ENCODE results near the gene LBHD2.

LBHD2 gene

DNA sequence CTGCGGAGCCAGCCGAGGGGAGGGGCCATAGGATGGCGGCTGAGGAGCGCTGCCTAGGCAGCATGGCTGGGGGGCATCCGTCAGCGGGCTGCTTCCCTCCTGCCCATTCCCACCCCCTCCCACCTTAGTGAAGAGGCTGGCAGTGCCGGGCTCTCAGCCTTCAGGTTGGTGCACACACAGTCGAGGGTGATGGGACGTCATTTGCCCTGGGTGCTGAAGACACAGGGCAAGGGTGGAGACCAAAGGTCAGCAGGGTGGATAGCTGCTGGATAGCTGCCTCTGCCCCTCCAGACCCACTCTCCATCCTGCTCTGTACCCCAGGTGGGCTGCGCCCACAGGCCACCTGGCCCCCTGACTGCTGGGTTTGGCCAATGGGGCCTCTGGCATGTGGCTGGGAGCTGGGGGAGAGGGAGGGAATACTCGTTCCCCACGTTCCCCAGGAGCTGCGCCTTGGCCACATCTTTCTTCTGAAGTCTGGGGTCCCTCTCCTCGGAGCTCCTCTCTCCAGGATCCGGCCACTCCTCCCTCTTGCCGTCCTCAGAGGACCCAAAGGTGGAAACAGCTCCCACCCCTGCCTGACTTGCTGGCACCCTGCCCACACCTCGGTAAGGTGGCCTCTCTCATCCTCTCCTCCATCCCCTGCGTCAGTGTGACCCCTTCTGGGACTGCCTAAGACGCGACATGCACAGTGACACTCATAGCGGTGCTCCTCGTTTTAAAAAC, 15.5 kb upstream of the LBHD2 start:
- peak; percentile 16 for DNase-seq

DNA sequence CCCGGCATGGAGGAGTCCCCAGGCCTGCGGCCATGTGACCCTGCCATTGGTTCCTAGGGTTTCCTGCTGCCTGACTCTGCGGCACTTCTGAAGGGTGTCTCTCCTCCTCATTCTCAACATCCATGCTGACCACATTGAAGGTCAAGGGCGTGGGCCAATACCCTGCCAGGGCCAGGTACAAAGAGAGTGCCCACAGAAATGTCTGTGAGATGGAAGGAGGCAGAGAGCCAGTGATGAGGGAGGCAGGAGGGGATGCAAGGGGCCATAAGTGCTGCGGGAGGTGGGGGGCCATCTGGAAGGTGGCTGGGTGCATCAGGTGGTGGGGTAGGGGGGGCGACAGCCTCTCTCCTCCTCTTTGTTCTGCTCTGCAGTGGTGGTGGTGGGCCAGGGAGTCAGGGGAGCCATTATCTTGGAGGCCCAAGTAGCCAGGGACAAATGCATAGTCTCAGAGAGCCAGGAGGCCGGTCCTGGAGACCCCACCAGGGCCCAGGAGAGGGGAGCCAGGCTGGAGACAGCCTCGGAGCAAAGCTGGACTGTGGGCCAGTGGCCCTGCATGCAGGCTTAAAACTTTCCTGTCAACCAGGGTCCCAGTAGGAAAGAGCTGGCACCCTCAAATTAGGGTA, 13.6 kb upstream of the LBHD2 start:
- no peak for DNase-seq

- DNase-seq = no peak
Measured at GRCh38 chr14:103070971-103071542, 13.0 kb upstream of the LBHD2 start.

- no peak for DNase-seq
Measured at GRCh38 chr14:103071544-103072251, 12.3 kb upstream of the LBHD2 start.

DNA sequence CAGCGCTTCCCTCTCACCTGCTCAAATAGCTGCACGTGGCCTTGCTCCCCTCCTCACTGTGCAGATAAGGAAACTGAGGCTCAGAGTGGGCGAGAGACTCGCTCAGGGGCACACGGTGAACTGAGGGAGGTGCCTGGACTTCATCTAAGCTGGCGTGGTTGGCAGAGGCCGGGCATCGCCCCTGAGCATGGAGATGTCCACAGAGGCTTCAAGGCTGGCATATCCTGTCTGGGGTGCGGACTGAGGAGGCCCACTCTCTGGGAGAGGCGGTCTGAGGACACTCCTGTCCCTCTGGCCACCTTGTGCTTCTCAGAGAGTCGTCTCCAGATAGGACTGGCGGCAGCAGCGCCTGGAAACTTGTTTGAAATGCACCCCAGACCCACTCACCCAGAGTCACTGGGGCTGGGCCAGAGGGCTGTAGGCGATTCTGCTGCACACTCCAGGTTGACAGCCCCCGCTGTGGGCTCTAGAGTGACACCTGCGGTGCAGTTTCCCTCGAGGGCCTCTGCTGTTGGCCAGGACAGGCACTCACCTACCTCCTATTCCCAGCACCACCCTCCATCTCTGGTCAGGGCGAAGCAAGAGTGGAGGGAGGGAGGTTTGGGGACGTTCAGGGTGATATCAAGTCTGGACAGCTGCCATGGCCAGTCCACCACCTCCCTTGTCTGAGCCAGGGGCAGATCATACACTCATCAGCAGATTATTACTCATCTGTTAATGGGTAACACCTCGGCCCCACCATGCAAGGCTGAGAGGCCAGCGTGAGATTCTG, 11.2 kb upstream of the LBHD2 start:
- DNase-seq = no peak

GRCh38 chr14:103073367-103073875, 10.6 kb upstream of the LBHD2 start:
- no peak for DNase-seq

GRCh38 chr14:103073876-103074728, 9.9 kb upstream of the LBHD2 start:
- no peak for DNase-seq

GRCh38 chr14:103074729-103075367, 9.2 kb upstream of the LBHD2 start:
- peak; percentile 57 for DNase-seq

GRCh38 chr14:103078420-103078749, 5.6 kb upstream of the LBHD2 start:
- peak; percentile 89 for DNase-seq

DNA sequence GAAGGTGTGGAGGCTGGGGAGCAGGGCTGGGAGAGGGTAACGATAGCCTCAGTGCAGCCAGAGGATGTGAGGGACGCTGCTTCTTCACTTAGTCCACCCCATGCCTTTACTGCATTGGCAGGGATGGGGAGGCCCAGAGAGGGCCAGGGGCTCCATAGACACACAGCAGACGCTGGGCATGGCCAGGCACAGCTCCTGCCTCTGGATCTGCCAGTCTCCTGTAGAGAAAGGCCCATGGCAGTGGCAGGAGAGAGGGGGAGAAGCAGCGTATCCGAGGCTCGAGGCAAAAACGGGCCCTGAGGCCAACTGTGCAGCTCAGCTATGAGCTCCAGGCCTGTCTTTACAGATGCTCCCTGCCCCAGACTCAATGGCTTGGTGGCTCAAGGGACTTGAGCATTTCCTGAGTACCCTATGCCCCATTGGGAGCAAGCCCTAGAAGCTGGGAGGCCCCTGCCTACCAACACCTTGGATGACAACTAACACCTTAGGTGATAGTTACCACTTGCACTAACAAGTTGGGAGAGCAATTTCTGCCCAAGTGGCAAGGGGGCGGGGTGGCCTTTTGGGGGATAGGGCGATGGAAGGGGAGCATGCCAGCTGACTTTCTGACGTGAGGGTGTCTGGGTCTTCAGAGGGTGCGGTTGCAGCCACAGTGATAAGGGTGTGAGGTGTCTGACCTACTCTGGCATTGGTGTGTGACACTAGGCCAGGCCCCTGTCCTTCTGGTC, 5.0 kb upstream of the LBHD2 start:
- no peak for DNase-seq

DNA sequence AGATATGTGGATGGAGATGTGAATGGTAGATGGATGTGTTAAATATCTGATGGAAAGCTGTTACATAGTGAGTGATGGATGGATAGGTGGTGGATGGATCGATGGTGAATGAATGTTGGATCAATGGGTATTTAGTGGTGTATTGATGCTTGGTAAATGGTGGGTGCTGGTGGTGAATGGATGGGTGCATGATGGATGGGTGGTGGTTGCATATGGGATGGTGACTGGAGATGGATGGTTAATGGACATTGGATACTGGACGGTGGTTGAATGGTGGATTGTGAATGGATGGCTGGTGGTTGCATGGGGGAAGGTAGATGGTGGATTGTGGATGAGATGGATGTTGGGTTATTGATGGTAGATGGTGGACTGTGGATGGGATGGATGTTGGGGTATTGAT, 2.1 kb upstream of the LBHD2 start:
- DNase-seq = no peak

GRCh38 chr14:103085106-103086091, 1.4 kb downstream of the LBHD2 start:
- no peak for DNase-seq

DNA sequence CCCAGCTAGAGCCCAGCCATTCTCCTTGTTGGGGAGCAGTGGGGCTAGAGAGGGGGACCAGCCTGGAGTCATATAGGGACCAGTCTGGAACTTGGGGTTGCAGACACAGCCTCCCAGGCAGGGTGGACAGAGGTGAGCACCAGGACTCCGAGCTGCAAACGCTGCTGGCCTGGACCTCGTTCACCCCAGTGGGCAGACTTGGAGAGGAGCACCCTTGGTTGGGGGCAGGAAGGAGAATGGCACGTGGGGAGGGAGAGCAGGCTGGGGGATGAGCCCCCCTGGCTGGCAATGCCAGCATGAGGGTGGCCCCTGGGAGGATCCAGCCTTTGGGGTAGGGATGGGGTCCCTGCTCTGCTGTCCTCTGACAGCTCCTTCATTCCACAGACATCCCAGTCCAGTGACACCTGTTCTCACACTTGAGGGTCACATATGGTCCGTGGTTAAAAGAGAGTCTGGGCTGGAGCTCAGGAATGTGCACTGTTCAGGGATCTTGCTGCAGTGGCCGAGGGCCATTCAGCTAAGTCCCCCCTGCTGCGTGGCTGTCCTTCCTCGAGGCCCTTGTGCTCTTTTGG, 2.8 kb downstream of the LBHD2 start:
- no peak for DNase-seq

DNA sequence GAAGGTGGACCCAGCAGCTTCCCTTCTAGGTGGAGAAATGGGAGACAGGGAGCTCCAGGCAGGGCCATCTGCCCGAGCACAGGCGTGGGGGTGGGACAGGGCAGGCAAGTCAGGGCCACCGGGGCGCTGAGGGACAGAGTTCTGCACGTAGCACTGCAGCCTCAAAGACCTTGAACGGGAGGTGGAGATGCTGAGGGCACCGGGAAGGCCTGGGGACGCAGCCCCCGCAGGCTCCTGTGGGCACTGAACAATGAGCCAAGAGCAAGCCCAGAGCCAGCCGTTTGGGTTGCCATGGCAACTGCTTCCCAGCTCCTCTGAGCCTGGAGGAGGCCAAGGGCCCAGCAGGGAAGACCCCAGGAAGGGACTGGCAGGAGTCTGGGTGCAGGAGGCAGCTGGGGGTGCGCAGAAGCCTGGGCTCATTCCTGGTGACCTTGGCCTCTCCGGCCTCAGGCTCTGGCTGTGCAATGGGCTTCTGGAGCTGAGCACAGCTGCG, 3.4 kb downstream of the LBHD2 start:
- peak; percentile 57 for DNase-seq

GRCh38 chr14:103088921-103089320, 4.9 kb downstream of the LBHD2 start:
- DNase-seq = no peak

DNA sequence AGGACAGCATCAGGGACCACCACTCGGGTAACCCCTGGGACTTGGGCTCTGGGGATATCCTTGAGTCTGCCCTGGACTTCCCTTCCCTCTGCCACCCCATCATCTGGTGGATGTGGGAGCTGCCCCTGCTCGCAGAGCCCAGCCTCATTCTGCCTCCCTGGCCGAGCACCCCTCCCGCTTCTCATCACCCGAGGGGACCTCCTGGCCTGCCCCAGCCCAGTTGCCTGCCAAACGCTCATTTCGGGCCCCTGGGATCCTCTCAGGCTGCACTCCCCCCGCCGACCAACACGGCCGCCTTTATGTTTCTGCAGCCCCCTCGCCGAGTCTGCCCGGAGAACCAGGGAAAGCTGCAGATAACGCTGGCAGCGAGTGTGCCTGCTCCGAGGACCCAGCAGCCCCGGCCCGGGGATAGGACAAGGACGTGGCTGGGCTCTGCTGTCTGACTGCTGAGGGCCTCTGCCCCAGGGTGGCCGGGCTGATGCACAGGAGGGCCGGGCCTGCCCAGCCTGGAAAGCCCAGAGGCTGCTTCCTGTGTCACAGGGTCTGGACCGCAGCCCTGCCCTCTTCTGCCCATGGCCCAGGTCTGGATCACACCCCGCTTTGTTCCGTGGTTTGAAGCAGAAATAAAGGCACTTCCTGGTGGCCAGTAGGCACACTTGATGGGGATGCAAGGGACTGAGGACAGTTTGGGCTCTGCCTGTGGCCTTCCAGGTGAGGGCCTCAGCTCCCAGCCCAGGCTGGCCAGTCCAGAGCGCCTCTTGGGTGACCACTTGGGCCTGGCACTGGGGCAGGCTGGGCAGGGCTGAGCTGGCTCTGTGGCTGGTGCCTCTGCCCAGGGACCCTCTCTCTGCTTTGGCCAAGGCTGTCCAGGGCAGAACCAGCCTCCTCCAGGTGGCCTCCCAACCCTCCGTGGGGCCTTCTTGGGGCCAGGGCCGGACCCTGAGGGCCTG, 5.7 kb downstream of the LBHD2 start:
- DNase-seq = no peak

- no peak for DNase-seq
Measured at GRCh38 chr14:103090481-103091020, 6.5 kb downstream of the LBHD2 start.

Data from NCI-H69 (cell line).